ENCODE results near the gene NPSR1.

- no peak for TF ChIP-seq ZNF639 (tag by site-specific recombination; IDR thresholded peaks at IDR 0.05)
- no peak for TF ChIP-seq ZBTB6 (tag by site-specific recombination; IDR thresholded peaks at IDR 0.05)
- TF ChIP-seq ZBTB21 (tag by site-specific recombination; IDR thresholded peaks at IDR 0.05), result no peak
- TF ChIP-seq MEIS1 (CRISPR knock-in tag; IDR thresholded peaks at IDR 0.05; ENCODE audit: borderline replicate concordance), result no peak
Measured at GRCh38 chr7:34886856-34887255, 228.8 kb downstream of the NPSR1 start.

All from HEK293 (cell line).